Brain microvascular endothelial cell (primary cell): ENCODE data around the gene RMND5B.
A peak's percentile ranks its signal among the peaks of the same experiment; 100 is the strongest.

Source experiments
- DNase-seq: peaks from one replicate; pipeline ENCODE4 v3.0.0-alpha.2; 2020
- H3K27ac ChIP-seq: fragments of 250-450 bp; sonication (Bioruptor Pico); 2 replicates; pipeline ENCODE4 v1.5.1; 2020; ENCODE audit warnings: mild to moderate bottlenecking, moderate library complexity
- H3K27me3 ChIP-seq: fragments of 250-450 bp; sonication (Bioruptor Pico); replicated peaks from 2 replicates; pipeline ENCODE4 v1.5.1; 2020; ENCODE audit warnings: mild to moderate bottlenecking
- H3K36me3 ChIP-seq: fragments of 250-450 bp; sonication (Bioruptor Pico); replicated peaks from 2 replicates; pipeline ENCODE4 v1.5.1; 2020; ENCODE audit warnings: mild to moderate bottlenecking
- H3K4me3 ChIP-seq: 2 replicates; pipeline ENCODE4 v1.5.1; 2011; ENCODE audit warnings: low read depth, mild to moderate bottlenecking, control low read depth, low read length, moderate library complexity
- CTCF ChIP-seq: IDR thresholded peaks from 2 replicates; pipeline ENCODE4 v1.5.1; 2011; ENCODE audit warnings: low read depth, mild to moderate bottlenecking, moderate library complexity, low read length, control low read depth, inconsistent platforms; ENCODE audit errors: missing control alignments
- in situ Hi-C: cut with HindIII; loops from 2 replicates; pipeline ENCODE4 v1.10.0; 2017; ENCODE audit warnings: low sequenced_read_pairs, low pct_ligation_motif_present

The RMND5B gene

GRCh38 chr5:178145965-178146820, 15.4 kb downstream of the RMND5B start:
- peak; percentile 47 for DNase-seq
- no peaks in the 10 kb centered on the region for H3K27me3 ChIP-seq
- H3K4me3 ChIP-seq: no peak overlapping the region
- in situ Hi-C loops: no loop called here
- TF ChIP-seq CTCF: peak; percentile 90
- no peak overlapping the region for H3K27ac ChIP-seq
- peaks cover 59% of the 10 kb centered on the region for H3K36me3 ChIP-seq

GRCh38 chr5:178147406-178147805, 16.6 kb downstream of the RMND5B start:
- Histone ChIP-seq H3K36me3 (peaks cover 62% of the 10 kb centered on the region), H3K4me3 (no peak overlapping the region), H3K27ac (no peak overlapping the region), H3K27me3 (no peaks in the 10 kb centered on the region)
- no peak for TF ChIP-seq CTCF
- no peak for DNase-seq
- in situ Hi-C loops: no loop called here

GRCh38 chr5:178149199-178149932, 18.6 kb downstream of the RMND5B start:
- no peak overlapping the region for H3K27ac ChIP-seq
- no peaks in the 10 kb centered on the region for H3K27me3 ChIP-seq
- in situ Hi-C loops: no loop called here
- no peak overlapping the region for H3K4me3 ChIP-seq
- no peak for DNase-seq
- TF ChIP-seq CTCF: no peak
- peaks cover 52% of the 10 kb centered on the region for H3K36me3 ChIP-seq

- peak; percentile 27 for TF ChIP-seq CTCF
- no peak overlapping the region for H3K4me3 ChIP-seq
- in situ Hi-C loops: no loop called here
- H3K36me3 ChIP-seq: peaks cover 45% of the 10 kb centered on the region
- H3K27ac ChIP-seq: no peak overlapping the region
- no peaks in the 10 kb centered on the region for H3K27me3 ChIP-seq
- DNase-seq: no peak
These were observed 20.3 kb downstream of the RMND5B start for GRCh38 chr5:178150977-178151734.

GRCh38 chr5:178152491-178153444, 22.0 kb downstream of the RMND5B start:
- Histone ChIP-seq H3K4me3 (peak overlapping the region; percentile 80), H3K36me3 (peaks cover 29% of the 10 kb centered on the region), H3K27me3 (no peaks in the 10 kb centered on the region), H3K27ac (peak overlapping the region; percentile 76)
- in situ Hi-C loops: no loop called here
- no peak for TF ChIP-seq CTCF
- DNase-seq: no peak
